HEK293T (cell line): ENCODE results near the gene GTF3C1.

Experiments used
- BHLHE40 ChIP-seq: fragments of 450-650 bp; IDR thresholded peaks from 2 replicates; pipeline ENCODE4 v1.6.1; 2016; ENCODE audit warnings: mild to moderate bottlenecking, moderate library complexity, borderline replicate concordance
- CTBP1 ChIP-seq: fragments of 450-650 bp; IDR thresholded peaks from 2 replicates; pipeline ENCODE4 v1.6.1; 2016; ENCODE audit warnings: borderline replicate concordance
- ELF4 ChIP-seq: fragments of 450-650 bp; IDR thresholded peaks from 2 replicates; pipeline ENCODE4 v1.6.1; 2017; ENCODE audit warnings: antibody characterized with exemption
- FOXA1 ChIP-seq: fragments of 450-650 bp; IDR thresholded peaks from 2 replicates; pipeline ENCODE4 v1.6.1; 2016; ENCODE audit warnings: mild to moderate bottlenecking
- FOXK2 ChIP-seq: fragments of 450-650 bp; IDR thresholded peaks from 2 replicates; pipeline ENCODE4 v1.6.1; 2016; ENCODE audit warnings: mild to moderate bottlenecking
- FOXM1 ChIP-seq: fragments of 450-650 bp; IDR thresholded peaks from 2 replicates; pipeline ENCODE4 v1.6.1; 2017; ENCODE audit warnings: mild to moderate bottlenecking, borderline replicate concordance
- HDGF ChIP-seq: fragments of 450-650 bp; IDR thresholded peaks from 2 replicates; pipeline ENCODE4 v1.6.1; 2017; ENCODE audit warnings: antibody characterized with exemption, borderline replicate concordance
- NFRKB ChIP-seq: fragments of 450-650 bp; IDR thresholded peaks from 2 replicates; pipeline ENCODE4 v1.6.1; 2016; ENCODE audit warnings: mild to moderate bottlenecking, moderate library complexity
- SP1 ChIP-seq: fragments of 450-650 bp; IDR thresholded peaks from 2 replicates; pipeline ENCODE4 v1.6.1; 2017
- TARDBP ChIP-seq: fragments of 450-650 bp; IDR thresholded peaks from 2 replicates; pipeline ENCODE4 v1.6.1; 2016
- ZNF384 ChIP-seq: fragments of 450-650 bp; IDR thresholded peaks from 2 replicates; pipeline ENCODE4 v1.6.1; 2016
- TF ChIP-seq, protein P1 (sequence below): fragments of 450-650 bp; IDR thresholded peaks from 2 replicates; pipeline ENCODE4 v1.6.1; 2016

DNA sequence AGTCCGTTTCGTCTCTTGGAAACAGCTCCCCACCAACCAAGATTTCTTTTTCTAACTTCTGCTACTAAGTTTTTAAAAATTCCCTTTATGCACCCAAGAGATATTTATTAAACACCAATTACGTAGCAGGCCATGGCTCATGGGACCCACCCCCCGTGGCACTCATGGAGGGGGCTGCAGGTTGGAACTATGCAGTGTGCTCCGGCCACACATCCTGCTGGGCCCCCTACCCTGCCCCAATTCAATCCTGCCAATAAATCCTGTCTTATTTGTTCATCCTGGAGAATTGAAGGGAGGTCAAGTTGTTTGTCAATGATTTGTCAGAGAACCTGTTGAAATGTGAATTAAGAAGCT is 99.5 kb downstream of the GTF3C1 start:
- TF ChIP-seq NFRKB = no peak
- no peak for TF ChIP-seq FOXA1
- no peak for TF ChIP-seq BHLHE40
- TF ChIP-seq FOXK2 = no peak
- TF ChIP-seq TARDBP = no peak
- no peak for TF ChIP-seq SP1
- no peak for TF ChIP-seq HDGF
- no peak for TF ChIP-seq FOXM1
- no peak for TF ChIP-seq ELF4
- TF ChIP-seq, protein P1, sequence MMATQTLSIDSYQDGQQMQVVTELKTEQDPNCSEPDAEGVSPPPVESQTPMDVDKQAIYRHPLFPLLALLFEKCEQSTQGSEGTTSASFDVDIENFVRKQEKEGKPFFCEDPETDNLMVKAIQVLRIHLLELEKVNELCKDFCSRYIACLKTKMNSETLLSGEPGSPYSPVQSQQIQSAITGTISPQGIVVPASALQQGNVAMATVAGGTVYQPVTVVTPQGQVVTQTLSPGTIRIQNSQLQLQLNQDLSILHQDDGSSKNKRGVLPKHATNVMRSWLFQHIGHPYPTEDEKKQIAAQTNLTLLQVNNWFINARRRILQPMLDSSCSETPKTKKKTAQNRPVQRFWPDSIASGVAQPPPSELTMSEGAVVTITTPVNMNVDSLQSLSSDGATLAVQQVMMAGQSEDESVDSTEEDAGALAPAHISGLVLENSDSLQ = no peak
- no peak for TF ChIP-seq ZNF384
- TF ChIP-seq CTBP1 = no peak
